ENCODE results near the gene DYNC1H1.

GRCh38 chr14:102029956-102030355 lies 65.6 kb downstream of the DYNC1H1 start:
- no peak for TF ChIP-seq POLR2A (IDR thresholded peaks at IDR 0.05; ENCODE audit: low read length)
- TF ChIP-seq GATA1 (IDR thresholded peaks at IDR 0.05; ENCODE audit: low read depth, low read length): no peak

All from erythroblast (primary cell).